SK-N-SH treated with all-trans-retinoic acid at 6 μM for 48 hours (cell line): ENCODE measurements around the gene TNRC6B.

Experiments used
- ATAC-seq: fragments of 200-7000 bp; cut with Tn5 transposase; 3 replicates; pipeline ENCODE4 v1.9.1; 2020; ENCODE audit warnings: mild to moderate bottlenecking, moderate library complexity
- ARNTL ChIP-seq: fragments of 450-650 bp; formaldehyde crosslinking; IDR thresholded peaks from 2 replicates; pipeline ENCODE4 v1.5.0; 2020; ENCODE audit warnings: low read depth, mild to moderate bottlenecking, moderate library complexity, borderline replicate concordance
- BACH2 ChIP-seq: fragments of 250-450 bp; sonication (Bioruptor Pico); IDR thresholded peaks from 2 replicates; pipeline ENCODE4 v1.9.0; 2021; ENCODE audit warnings: mild to moderate bottlenecking, borderline replicate concordance
- CSDC2 ChIP-seq: fragments of 250-450 bp; sonication (Bioruptor Pico); IDR thresholded peaks from 2 replicates; pipeline ENCODE4 v1.5.0; 2020; ENCODE audit warnings: mild to moderate bottlenecking, moderate library complexity
- GLIS3 ChIP-seq: fragments of 250-450 bp; sonication (Bioruptor Pico); IDR thresholded peaks from 2 replicates; pipeline ENCODE4 v1.5.0; 2020; ENCODE audit warnings: mild to moderate bottlenecking, moderate library complexity
- OSR1 ChIP-seq: fragments of 250-450 bp; sonication (Bioruptor Pico); IDR thresholded peaks from 2 replicates; pipeline ENCODE4 v1.8.0; 2022; ENCODE audit warnings: moderate library complexity, mild to moderate bottlenecking, inconsistent platforms
- PPARA ChIP-seq: fragments of 250-450 bp; sonication (Bioruptor Pico); IDR thresholded peaks from 2 replicates; pipeline ENCODE4 v1.5.0; 2020; ENCODE audit warnings: mild to moderate bottlenecking, borderline replicate concordance
- RARB ChIP-seq: fragments of 250-450 bp; sonication (Bioruptor Pico); IDR thresholded peaks from 2 replicates; pipeline ENCODE4 v1.8.0; 2021; ENCODE audit warnings: mild to moderate bottlenecking, moderate library complexity
- SNAI2 ChIP-seq: fragments of 250-450 bp; sonication (Bioruptor Pico); IDR thresholded peaks from 2 replicates; pipeline ENCODE4 v1.5.0; 2020; ENCODE audit warnings: mild to moderate bottlenecking, moderate library complexity
- TCF4 ChIP-seq: fragments of 250-450 bp; sonication (Bioruptor Pico); IDR thresholded peaks from 2 replicates; pipeline ENCODE4 v1.8.0; 2021; ENCODE audit warnings: mild to moderate bottlenecking, moderate library complexity, borderline replicate concordance
- ZC3H10 ChIP-seq: fragments of 250-450 bp; sonication (Bioruptor Pico); IDR thresholded peaks from 2 replicates; pipeline ENCODE4 v1.5.1; 2021; ENCODE audit warnings: mild to moderate bottlenecking, moderate library complexity
- ZFP30 ChIP-seq: fragments of 450-650 bp; formaldehyde crosslinking; IDR thresholded peaks from 2 replicates; pipeline ENCODE4 v1.5.0; 2022; ENCODE audit warnings: mild to moderate bottlenecking, moderate library complexity
- ZNF565 ChIP-seq: fragments of 450-650 bp; formaldehyde crosslinking; conservative IDR thresholded peaks from 2 replicates; pipeline ENCODE4 v1.5.0; 2020; ENCODE audit warnings: low read depth, mild to moderate bottlenecking, moderate library complexity
- ZNF70 ChIP-seq: fragments of 450-650 bp; formaldehyde crosslinking; IDR thresholded peaks from 2 replicates; pipeline ENCODE4 v1.5.0; 2020; ENCODE audit warnings: mild to moderate bottlenecking, moderate library complexity
- ZNF8 ChIP-seq: fragments of 450-650 bp; formaldehyde crosslinking; IDR thresholded peaks from 2 replicates; pipeline ENCODE4 v1.5.0; 2020; ENCODE audit warnings: mild to moderate bottlenecking, moderate library complexity
- TF ChIP-seq, protein P1 (sequence below): fragments of 250-450 bp; sonication (Bioruptor Pico); IDR thresholded peaks from 2 replicates; pipeline ENCODE4 v1.8.0; 2021; ENCODE audit warnings: low read depth, mild to moderate bottlenecking, moderate library complexity, borderline replicate concordance
- TF ChIP-seq, protein P2 (sequence below): fragments of 250-450 bp; sonication (Bioruptor Pico); IDR thresholded peaks from 2 replicates; pipeline ENCODE4 v1.5.0; 2020; ENCODE audit warnings: mild to moderate bottlenecking, moderate library complexity
- TF ChIP-seq, protein P3 (sequence below): fragments of 250-450 bp; sonication (Bioruptor Pico); IDR thresholded peaks from 2 replicates; pipeline ENCODE4 v1.5.1; 2021; ENCODE audit warnings: mild to moderate bottlenecking, moderate library complexity
- TF ChIP-seq, protein P4 (sequence below): fragments of 250-450 bp; sonication (Bioruptor Pico); IDR thresholded peaks from 2 replicates; pipeline ENCODE4 v1.5.1; 2020; ENCODE audit warnings: low read depth, mild to moderate bottlenecking, moderate library complexity

Gene TNRC6B

DNA sequence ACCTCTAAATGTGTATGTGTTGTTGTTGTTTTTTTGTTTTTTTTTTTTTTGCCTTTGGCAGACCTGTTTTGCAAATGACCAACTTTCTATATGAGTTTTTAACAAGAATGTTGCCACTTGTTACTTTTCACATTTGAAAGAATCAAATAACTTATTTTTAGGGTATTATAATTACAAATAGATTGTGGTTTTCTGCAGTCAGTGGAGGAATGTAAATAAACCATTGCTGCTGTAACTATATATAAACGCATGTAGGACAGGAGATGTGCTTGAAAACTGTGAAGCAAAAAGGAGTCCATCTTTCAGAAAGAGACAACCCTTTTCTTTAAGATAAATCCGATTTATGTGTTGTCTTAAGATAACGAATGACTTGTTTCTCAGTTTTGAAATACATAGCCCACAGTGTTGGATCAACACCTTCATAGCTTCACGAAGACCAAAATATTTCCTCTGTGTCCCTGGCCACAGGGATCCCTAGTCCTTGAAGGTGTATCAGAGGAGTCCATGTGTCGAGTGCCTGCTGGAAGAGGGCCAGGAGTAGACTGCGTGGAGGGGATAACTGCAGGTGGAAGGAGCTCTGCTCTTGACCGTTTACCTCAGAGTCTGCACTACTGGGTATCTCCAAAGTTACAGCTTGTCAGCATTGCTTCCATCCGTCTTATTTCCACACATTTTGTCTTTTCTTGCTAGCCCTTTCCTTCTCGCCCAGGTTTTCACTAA lies 24.7 kb downstream of the TNRC6B start:
- TF ChIP-seq ZNF70 (CRISPR knock-in tag): no peak
- no peak for TF ChIP-seq ZFP30 (CRISPR knock-in tag)
- TF ChIP-seq, protein P1, sequence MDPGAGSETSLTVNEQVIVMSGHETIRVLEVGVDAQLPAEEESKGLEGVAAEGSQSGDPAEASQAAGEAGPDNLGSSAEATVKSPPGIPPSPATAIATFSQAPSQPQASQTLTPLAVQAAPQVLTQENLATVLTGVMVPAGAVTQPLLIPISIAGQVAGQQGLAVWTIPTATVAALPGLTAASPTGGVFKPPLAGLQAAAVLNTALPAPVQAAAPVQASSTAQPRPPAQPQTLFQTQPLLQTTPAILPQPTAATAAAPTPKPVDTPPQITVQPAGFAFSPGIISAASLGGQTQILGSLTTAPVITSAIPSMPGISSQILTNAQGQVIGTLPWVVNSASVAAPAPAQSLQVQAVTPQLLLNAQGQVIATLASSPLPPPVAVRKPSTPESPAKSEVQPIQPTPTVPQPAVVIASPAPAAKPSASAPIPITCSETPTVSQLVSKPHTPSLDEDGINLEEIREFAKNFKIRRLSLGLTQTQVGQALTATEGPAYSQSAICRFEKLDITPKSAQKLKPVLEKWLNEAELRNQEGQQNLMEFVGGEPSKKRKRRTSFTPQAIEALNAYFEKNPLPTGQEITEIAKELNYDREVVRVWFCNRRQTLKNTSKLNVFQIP (CRISPR knock-in tag): no peak
- no peak for TF ChIP-seq CSDC2 (CRISPR knock-in tag)
- no peak for ATAC-seq

DNA sequence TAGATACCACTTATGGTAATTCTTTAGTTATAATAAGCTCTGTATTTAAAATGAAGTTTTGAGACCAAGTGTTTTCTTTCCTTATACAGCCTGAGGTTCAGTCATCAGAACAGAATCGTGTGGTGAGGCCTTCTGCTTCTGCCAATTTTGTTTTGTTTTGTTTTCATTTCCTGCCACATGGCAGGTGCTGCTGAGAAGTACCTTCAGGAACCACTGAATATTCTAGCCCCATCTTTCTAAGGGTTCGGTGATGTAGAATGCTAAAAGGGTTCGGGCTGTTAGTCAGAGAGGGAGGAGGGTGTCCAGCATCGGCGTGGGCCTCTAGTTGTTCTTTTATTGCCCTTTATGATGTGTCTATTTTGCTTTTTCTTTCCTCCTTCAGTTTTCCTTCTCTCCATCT lies 25.8 kb downstream of the TNRC6B start:
- ATAC-seq: 0 out of 3 replicates have a peak, but pooled peaks have one; percentile 35
- TF ChIP-seq ZNF70 (CRISPR knock-in tag) (no peak), ZNF565 (CRISPR knock-in tag) (no peak), TCF4 (CRISPR knock-in tag) (no peak), ZC3H10 (no peak), BACH2 (CRISPR knock-in tag) (no peak), PPARA (CRISPR knock-in tag) (no peak), SNAI2 (CRISPR knock-in tag) (no peak), ZNF8 (CRISPR knock-in tag) (no peak), ARNTL (CRISPR knock-in tag) (no peak), GLIS3 (CRISPR knock-in tag) (no peak)
- TF ChIP-seq, protein P2, sequence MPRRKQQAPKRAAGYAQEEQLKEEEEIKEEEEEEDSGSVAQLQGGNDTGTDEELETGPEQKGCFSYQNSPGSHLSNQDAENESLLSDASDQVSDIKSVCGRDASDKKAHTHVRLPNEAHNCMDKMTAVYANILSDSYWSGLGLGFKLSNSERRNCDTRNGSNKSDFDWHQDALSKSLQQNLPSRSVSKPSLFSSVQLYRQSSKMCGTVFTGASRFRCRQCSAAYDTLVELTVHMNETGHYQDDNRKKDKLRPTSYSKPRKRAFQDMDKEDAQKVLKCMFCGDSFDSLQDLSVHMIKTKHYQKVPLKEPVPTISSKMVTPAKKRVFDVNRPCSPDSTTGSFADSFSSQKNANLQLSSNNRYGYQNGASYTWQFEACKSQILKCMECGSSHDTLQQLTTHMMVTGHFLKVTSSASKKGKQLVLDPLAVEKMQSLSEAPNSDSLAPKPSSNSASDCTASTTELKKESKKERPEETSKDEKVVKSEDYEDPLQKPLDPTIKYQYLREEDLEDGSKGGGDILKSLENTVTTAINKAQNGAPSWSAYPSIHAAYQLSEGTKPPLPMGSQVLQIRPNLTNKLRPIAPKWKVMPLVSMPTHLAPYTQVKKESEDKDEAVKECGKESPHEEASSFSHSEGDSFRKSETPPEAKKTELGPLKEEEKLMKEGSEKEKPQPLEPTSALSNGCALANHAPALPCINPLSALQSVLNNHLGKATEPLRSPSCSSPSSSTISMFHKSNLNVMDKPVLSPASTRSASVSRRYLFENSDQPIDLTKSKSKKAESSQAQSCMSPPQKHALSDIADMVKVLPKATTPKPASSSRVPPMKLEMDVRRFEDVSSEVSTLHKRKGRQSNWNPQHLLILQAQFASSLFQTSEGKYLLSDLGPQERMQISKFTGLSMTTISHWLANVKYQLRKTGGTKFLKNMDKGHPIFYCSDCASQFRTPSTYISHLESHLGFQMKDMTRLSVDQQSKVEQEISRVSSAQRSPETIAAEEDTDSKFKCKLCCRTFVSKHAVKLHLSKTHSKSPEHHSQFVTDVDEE (CRISPR knock-in tag): no peak
- TF ChIP-seq, protein P1 (CRISPR knock-in tag): no peak
- TF ChIP-seq, protein P3, sequence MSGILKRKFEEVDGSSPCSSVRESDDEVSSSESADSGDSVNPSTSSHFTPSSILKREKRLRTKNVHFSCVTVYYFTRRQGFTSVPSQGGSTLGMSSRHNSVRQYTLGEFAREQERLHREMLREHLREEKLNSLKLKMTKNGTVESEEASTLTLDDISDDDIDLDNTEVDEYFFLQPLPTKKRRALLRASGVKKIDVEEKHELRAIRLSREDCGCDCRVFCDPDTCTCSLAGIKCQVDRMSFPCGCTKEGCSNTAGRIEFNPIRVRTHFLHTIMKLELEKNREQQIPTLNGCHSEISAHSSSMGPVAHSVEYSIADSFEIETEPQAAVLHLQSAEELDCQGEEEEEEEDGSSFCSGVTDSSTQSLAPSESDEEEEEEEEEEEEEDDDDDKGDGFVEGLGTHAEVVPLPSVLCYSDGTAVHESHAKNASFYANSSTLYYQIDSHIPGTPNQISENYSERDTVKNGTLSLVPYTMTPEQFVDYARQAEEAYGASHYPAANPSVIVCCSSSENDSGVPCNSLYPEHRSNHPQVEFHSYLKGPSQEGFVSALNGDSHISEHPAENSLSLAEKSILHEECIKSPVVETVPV (CRISPR knock-in tag): no peak

DNA sequence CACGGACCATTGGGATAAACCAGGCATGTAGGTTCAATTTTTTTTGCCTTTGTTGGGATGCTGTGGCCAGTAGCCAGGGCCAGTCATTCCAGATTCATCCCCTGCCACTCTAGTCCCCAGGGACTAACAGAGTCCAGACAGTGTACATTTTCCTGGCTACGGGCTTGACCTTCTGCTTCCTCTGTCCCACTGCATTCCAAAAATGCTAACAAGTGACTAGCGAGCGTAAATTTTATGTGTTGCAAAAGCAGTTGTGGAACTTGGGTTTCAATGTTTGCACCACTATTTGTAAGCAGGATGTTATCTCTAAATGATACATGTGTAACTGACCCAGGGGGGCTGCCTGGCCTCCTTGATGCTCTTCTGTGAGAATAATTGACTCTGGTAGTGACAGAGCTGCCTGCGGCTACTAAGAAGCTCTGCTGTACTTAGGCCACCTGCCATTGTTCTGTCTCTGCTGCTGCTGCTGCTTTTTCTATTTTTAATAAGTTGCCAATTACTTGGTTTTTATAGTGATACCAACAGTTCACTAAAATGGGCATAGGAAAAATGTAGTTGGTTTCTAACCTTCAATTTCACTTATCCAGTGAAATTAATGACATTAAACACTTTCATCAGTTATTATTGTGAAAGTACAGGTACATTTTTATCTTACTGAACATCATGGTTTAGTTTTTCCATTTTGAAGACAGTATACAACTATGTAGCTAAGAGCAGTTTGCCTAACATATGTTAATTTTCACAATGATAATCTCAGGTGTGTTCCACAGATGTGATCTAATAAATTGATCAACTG lies 26.8 kb downstream of the TNRC6B start:
- peak; percentile 76 for ATAC-seq
- TF ChIP-seq CSDC2 (CRISPR knock-in tag): no peak
- no peak for TF ChIP-seq ZFP30 (CRISPR knock-in tag)
- TF ChIP-seq, protein P4, sequence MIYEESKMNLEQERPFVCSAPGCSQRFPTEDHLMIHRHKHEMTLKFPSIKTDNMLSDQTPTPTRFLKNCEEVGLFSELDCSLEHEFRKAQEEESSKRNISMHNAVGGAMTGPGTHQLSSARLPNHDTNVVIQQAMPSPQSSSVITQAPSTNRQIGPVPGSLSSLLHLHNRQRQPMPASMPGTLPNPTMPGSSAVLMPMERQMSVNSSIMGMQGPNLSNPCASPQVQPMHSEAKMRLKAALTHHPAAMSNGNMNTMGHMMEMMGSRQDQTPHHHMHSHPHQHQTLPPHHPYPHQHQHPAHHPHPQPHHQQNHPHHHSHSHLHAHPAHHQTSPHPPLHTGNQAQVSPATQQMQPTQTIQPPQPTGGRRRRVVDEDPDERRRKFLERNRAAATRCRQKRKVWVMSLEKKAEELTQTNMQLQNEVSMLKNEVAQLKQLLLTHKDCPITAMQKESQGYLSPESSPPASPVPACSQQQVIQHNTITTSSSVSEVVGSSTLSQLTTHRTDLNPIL (CRISPR knock-in tag): no peak
- TF ChIP-seq GLIS3 (CRISPR knock-in tag): no peak
- TF ChIP-seq, protein P3 (CRISPR knock-in tag): no peak
- no peak for TF ChIP-seq ZC3H10
- TF ChIP-seq PPARA (CRISPR knock-in tag): no peak
- TF ChIP-seq TCF4 (CRISPR knock-in tag): no peak
- TF ChIP-seq RARB: no peak
- TF ChIP-seq, protein P2 (CRISPR knock-in tag): no peak
- no peak for TF ChIP-seq ZNF565 (CRISPR knock-in tag)
- TF ChIP-seq ZNF70 (CRISPR knock-in tag): no peak
- no peak for TF ChIP-seq OSR1 (CRISPR knock-in tag)
